HG03025 (cell line): Measurements from ENCODE around the gene ATG4B.
"Not testable (repeated sequence)": the region's sequence is repeated elsewhere in the genome, so short reads cannot be mapped to it uniquely, and the experiment has no call there.

ENCODE experiments used
- ATAC-seq: cut with Tn5 transposase; IDR thresholded peaks from one replicate; pipeline ENCODE4 v1.9.1; 2021; ENCODE audit warnings: mild to moderate bottlenecking, moderate library complexity; ENCODE audit not compliant: unreplicated experiment, low FRiP score

Gene ATG4B

DNA sequence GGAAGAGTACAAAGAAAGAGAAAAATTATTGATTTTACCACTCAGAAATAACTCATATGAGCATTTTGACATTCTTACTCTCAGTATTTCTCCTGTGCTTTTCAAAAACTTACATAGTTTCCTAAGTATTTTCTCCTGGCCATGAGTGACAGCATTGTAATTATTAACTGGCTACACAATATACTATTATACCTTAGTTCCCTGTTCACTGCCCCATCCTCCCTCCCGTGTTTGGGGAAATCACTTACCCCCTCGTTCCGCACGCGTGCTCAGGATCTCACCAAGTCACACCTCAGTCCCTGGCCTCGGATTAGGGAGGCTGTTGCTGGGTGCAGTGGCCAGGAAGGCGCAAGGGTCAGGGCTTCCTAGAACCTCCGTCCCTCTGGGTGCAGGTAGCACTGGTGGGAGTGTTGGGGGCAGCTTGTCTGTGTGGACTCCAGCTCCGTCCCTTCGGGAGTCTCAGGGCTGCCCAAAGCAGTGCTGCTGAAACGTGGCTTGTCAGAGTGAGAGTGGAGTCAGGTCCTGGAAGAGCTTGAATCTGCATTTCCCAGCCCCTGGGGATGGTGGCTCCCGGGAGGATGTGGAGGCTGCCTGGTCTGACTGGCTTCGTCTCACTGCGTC, 23.2 kb downstream of the ATG4B start:
- ATAC-seq = no peak

DNA sequence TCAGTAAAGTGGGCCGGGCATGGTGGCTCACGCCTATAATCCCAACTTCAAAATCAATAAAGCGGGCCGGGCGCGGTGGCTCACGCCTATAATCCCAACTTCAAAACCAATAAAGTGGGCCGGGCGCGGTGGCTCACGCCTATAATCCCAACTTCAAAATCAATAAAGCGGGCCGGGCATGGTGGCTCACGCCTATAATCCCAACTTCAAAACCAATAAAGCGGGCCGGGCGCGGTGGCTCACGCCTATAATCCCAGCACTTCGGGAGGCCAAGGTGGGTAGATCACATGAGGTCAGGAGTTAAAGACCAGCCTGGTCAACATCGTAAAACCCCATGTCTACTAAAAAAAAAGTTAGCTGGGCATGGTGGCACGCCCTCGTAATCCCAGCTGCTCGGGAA, 25.2 kb downstream of the ATG4B start:
- ATAC-seq = not testable (repeated sequence)

DNA sequence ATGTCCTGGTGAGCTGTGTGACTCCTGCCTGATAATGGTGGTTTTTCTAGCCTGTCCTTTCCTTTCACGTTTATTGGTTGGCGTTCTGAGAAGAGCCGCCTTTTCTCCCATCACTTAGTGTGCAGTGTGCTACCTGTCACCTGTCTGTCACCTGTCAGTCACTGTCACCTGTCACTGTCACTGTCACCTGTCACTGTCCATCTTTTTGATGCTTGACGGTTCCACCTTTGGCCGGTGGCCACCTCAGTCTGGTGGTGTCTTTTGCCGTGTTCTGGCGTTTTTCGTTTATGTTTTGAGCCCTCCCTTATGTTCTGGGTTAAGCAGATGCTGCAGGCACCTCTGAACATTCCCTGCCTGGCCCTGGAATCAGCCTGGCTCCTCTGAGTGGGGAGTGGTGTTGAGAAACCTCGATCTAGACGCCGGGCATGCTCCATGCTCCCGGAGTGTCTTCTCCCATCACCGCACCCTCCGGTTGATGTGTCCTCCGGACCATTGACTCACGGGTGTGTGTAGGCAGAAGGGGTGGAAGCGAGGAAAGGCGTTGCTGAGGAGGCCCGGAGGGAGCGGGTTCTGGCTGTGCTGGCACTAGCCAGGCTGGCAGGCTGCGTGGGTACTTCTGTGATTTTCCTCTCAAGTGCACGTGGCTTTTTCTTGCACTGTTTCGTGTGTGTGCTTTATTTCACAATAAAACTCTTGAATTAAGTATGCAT, 28.4 kb downstream of the ATG4B start:
- no peak for ATAC-seq

DNA sequence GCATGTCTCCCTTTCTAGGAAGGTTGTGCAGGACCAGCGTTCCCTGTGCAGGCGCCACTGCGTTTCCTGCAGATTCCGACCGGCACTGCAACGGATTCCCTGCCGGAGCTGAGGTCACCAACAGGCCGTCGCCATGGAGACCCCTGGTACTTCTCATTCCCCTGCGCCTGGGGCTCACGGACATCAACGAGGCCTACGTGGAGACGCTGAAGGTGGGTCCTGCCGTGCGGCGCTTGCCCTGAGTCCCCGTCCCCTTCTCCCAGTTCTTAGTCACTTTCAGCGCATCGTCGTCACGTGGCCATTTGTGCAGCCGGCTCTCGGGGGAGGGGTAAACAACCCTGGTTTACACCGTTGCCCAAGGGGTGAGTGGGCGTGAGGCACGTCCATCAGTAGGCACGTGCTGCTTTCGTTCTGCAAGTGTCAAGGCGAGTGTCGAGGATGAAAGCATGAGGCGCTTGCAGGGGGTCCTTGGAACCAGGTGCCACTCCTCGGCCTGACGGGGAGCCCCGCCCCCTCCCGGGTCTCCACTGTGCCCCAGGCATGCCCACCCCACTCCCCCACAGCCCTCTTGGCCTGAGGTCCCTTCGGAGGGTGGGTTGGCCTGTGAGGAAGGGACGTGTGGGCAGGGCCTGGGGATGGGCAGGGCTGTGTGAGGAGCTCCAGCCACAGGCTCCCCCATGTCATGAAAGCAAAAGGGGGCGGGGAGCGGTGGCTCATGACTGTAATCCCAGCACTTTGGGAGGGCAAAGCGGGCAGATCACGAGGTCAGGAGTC, 29.3 kb downstream of the ATG4B start:
- no peak for ATAC-seq

DNA sequence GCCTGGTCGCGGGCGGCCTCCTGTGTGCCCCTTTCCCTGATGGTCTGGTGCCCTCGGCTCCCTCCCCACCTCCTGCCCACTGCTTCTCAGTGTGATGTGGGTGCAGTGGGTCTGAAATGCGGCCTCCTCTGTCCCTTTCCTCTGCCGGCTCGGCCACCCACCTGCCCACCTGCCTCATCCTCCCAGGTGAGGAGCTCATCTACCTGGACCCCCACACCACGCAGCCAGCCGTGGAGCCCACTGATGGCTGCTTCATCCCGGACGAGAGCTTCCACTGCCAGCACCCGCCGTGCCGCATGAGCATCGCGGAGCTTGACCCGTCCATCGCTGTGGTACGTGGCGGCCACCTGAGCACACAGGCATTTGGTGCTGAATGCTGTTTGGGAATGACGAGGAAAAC, 30.9 kb downstream of the ATG4B start:
- ATAC-seq = no peak

DNA sequence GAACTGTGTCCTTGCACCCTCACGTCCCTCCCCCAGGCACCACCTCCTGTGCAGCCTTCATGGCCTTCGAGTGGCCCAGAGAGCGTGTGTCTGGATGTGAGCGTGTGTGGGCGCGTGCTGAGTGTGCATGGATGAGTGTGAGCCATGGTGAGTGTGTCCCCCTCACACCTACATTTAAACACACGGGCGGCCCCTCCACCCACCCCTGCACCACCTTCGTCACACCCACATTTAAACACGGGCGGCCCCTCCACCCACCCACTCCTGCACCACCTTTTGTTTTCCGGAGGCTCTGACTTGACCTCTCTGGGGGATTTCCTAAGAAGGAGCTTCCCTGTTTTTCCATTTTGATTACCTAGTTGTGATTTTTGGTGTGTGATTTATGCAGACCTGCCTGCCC, 31.3 kb downstream of the ATG4B start:
- no peak for ATAC-seq

DNA sequence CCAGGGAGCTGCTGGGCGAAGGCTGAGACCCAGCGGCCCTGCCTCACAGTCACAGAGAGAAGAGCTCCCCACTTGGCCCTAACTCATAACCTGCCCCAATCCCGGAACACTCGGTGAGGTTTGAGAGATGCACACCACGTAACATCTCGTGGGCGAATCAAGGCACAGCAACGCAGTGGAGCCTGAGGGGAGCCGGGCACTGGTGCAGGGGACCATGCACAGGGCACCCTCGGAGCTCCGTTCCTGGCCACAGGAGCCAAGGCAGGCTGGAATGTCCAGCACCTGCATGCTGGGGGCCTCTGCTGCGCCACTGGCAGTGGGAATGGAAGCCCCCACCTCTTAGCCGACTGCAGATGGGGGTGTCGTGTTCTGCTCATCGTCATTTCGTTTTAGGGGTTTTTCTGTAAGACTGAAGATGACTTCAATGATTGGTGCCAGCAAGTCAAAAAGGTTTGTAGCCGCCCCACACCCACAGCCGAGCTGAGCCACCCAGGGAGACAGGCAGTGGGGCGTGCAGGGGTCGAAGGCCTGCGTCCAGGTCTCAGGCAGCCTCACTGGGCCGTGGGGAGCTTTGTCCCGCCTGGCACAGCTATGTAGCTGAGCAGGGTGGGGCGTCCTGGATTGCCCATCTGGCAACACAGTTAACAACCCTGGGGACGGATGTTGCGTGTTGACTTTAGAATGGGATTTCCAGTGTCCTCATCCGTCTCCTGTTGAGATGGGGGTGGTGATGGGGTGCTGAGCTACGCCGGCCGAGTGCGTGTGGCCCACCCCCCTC, 33.0 kb downstream of the ATG4B start:
- no peak for ATAC-seq

DNA sequence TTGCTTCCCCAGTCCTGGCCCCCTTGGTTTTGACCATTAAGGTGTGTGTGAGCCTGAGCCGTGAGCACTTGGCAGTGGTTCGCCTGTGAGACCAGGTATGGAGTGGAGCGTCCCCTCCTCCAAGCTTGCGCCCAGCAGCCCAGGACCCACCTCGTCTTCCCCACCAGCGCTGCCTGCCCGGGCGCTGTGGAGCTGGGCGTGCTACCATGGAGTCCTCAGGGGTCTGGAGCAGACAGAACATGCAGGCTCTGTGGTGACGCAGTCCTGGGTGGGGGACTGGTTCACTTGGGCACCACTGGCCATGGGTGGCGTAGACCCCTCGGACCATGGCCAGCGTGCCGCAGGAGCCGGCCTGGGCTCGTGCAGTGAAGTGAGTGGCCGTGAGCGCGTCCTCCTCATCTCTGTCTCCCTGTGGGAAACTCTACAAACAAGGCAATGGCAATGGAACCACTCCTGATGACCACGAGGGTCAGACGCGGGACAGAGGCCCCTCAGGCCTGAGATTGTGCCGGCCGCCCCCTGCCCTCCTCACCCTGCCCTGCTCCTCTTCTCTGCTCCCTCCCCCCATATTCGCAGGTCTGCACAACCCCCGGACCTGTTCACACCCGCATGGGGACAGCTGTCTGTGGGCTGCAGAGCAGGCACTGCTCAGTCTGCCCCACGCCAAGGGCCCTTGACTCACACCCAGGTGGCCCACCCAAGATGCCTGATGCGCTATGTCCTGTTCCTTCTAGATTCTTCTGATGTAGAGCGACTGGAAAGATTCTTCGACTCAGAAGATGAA, 34.2 kb downstream of the ATG4B start:
- ATAC-seq = no peak

DNA sequence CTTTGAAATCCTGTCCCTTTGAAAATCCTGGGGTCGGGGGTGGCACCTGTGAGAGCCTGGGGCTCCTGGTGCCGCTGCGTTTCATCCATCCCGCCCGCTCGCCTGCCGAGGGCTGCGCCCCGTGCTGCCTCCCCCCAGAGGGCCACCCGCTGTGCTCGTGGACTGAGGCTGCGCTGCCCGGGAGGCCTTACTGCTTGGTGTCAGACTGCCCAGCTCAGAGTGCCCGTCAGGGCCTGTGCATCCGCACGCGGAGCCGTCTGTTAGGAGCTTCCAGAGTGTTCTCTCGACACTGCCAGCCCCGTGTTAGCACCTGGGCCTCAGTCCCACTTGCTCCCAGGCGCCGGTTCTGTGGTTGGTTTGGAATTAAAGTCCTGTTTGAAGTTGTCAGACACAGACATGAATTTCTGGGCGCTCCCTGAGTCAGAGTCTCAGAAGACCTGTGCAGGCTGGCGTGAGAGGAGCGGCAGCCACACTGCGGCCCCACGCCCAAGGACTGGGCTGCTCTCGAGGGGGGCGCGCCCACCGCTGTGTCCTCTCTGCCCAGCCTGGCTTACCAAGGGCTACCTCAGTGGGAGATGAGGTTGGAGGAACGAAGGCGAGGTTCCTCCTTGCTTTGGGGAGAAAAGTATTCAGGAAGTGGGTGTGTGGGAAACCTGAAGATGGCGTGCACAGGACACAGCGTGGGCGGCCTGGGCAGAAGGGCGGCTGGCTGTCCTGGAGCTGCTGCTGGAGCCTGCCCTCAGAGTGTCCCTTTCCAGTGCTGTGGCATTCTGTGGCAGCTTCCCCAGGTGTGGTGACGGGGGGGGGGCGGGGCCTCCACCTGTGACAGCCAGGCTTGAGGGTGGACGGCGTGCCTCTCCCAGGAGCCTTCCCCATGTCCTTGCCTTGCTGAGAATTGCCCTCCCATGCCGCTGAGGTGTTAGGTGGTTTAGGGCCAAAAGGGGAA, 35.0 kb downstream of the ATG4B start:
- ATAC-seq = no peak

DNA sequence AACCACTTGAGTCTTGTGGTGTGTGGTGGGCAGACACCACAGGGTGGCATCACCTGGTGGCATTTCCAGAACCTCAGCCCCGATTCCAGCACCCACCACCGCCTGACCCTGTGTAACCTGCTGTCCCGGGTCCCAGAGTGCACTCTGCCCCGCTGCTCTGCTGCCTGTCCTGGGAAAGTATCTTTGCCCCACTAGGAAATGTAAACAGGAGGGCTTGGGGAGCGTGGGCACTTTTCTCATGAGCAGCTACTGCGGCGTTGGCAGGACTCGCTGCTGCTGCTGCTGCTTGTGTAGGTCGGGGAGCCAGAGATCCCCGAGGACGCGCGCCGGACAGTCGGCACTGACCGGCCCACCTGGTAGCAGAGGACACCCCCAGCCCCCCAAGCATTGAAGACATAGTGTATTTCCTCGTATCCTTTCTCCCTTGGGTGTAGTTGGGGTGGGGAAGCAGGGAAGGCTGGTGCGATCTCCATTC, 35.7 kb downstream of the ATG4B start:
- ATAC-seq = no peak

DNA sequence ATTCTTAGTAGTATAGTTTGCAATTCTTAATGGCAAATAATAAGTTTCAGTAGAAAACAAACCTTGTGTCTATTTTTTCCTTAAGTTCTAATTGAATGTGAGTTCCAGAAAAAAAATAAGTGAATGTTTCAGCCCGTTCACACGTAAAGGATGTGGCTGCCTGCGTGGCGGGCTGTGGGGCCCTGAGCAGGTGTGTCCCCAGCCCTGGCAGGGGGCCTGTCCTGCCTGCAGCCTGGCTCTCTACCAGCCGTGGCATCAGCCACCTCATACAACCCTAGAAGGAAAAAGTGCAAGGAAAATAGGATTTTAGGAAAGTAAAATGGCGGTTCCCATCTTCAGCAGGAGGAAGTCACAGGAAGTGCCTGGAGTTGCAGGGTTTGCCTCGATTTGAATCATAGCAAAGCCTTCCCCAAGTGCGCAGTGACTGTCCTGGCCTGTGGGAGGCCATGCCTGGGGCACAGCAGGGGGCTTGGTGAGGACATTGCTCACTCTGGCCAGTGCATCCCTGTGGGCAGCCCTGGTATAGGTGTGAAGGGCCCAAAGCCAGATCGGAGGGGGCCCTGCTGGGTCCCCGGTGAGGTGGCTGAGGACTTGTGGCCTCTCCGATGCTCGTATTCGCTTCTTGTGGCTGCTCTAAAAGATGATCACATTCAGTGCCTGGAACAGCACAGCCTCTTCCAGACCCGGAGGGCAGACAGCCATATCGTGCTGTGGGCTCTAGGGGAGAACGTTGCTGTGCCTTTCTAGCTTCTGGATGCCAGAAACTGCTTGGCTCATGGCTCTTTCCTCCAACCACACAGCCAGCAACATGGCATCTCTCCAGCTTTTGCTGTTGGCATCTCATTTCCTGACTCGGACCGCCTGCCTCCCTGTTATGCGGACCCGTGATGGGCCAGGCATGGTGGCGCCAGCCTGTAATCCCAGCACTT, 36.6 kb downstream of the ATG4B start:
- ATAC-seq = no peak

DNA sequence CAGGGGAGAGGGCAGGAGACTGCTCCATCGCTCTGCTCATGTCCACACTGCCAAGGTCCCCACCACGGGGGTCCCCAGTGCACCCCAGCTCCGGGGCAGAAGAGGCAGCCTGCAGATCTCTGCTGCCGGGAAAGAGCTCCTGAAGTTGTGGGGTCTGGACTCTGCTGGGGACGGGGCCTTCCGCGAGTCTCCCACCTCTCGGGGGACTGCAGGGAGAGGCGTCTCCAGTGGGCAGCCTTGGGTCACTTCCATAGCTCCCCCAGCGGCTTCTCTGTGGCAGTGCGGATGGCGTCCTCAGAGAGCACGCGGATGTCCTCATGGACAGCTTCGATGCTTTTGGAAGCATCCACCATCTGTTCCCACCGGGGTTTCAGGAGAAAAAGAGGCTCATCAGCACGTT, 38.4 kb downstream of the ATG4B start:
- ATAC-seq = no peak

DNA sequence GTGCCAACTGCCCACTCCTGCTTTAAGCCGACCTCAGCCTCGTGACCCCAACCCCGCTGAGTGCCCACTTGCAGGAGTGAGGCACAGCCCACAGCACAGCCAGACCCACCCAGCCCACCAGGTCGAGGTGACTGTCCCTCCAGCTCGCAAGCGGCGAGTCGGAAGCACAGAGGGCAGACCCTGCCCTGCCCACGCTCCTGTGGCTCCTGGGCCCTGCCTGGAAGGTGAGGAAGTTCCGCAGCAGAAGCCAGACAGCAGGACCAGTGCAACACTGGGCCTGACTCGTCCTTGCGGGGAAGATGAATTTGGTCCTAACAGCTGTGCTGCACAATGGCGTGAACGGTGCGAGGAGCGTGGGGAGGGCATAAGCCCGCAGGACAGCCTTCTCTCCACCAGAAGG, 39.2 kb downstream of the ATG4B start:
- no peak for ATAC-seq

DNA sequence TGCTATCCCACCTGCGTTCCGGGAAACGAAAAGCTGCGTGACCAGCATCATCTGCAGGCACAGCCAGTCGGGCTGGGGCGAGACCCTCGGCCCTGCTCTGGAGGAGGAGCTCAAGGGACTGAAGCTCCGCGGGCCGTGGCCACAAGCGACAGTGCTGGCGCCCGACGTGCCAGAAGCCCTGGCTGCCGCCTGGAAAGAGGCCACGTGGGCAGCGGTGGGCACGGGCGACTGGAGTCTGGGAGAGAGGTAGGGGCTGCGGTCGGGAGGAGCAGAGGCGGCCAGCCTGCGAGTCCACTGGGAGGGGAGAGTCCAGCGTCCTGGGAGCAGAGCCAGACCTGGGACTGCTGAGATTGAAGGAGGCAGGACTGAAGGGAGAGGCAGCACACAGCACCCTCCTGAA, 39.9 kb downstream of the ATG4B start:
- ATAC-seq = no peak

DNA sequence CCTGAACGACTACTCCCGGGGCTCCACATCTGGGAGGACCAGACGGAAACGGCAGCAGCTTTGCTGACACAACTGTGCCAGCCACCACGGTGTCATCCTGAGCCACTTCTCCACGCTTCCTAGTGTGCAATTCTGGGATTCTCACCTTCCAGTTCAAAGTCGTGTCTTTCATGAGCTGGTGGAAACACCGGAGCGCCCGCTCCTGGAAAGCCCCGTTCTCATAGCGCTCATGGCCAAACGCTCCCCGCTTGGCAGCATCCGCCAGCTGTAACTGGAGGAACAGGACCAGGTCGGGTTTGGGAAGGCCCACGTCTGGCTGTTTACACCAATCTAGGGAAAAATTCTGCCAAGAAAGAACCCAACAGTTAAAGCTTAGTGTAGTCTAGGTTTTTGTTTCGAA, 40.8 kb downstream of the ATG4B start:
- ATAC-seq = no peak

DNA sequence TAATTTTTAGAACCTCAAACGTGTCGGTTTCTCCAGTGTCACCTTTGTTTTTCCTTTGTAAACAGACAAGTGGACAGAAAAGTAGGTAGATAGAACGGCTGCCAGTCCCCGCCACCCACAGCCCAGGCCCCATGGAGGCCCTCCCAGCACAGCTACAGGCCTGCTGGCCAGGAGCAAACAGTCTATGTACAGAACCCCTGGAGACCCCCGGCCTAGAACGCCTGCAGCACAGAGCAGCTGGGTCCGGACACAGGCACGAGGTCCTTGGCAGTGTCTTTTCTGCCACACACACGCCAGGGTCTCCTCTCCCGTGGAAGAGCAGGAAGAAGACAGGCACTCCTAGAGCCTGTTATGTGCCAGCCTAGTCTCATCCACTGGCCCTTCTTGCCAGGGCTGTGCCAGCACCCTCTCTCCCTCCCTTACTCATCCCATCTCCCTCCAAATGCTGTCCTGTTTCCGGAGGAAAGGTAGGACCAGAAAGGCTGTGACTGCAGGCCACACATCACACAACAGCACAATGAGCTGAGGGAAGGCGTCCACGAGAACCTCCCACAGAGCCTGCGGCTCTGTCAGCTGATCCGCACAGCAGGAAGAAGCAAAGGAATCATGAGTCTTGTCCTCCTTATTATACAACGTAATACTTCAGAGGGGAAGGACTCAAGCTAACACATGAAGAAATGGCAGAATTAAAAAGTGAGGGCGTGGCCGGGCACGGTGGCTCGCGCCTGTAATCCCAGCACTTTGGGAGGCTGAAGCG, 41.5 kb downstream of the ATG4B start:
- no peak for ATAC-seq

DNA sequence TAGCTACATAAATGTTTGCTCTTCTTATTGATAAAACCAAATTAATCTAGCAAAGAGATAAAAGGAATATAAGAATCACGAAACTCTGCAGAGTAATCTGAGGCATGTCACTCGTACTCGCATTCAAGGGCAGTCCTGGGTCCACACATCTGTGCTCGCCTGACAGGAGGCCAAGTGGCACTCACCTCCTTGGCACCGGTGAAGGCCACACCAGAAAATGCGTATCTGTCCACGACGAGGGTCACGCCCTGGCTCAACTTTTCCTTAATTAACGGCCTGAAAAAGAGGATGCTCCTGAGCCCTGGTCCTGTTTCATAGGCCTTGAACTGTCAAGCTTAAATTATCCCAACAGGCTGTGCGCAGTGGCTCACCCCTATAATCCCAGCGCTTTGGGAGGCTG, 42.6 kb downstream of the ATG4B start:
- ATAC-seq = no peak
